ENCODE results near the gene NPIPB6. TPM values are rescaled to one million over a fixed set of nuclear protein-coding genes. Genes with fewer than 3 reads are reported as not detected.

NPIPB6 gene
- polyA plus RNA-seq, 1 donor, result 3.8 TPM

DNA sequence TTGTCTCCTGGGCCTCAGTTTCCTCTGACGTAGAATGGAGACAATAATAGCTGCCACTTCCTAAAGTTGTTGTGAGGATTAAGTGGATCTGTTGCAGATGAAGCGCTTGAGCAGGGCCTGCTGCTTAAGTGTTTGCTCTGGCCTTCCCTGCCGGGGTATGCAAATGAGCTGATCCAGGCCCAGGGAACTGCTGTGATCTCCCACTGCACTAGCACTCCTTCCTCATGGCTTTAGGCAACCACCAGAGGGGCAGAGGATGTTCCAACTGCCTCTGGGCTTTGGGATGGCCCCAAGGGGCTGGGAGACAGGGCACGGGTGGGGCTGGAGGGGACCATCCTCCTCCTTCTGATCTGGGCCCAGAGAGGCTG, 64.8 kb downstream of the NPIPB6 start:
- no peak for DNase-seq

DNA sequence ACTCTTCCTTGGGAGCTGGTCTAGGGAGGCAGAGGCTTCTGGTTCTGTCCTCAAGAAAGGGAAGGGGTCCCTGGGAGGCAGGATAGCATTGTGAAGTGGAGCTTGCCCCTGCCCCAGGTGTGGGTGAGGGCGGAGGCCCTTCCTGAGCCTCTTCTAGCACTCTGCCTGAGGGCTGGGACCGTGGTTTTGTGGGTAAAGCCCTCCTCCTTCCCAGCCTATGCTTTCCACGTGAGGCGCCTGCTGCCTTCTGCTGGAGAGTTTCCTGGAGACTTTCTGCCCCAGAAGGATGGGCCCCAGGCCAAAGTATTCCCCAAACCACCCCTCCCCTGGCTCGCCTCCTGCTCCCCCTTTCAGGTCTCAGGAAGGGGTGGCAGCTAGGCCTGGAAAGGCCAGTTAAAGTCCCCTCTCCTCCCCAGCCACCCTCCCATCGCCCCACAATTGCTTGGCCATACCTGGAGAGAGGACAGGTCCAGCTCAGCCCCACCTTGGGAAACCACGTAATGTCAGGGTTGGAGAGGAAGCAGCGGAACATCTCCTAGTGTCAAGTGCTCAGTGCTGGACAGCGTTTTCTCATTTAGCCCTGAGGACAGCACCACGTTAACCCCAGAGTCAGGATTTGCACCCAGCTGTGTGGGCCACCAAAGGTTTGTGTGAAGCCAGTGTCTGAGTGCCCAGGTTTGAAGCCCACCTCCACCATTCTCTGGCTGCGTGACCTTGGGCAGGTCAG, 65.4 kb downstream of the NPIPB6 start:
- DNase-seq, result no peak

DNA sequence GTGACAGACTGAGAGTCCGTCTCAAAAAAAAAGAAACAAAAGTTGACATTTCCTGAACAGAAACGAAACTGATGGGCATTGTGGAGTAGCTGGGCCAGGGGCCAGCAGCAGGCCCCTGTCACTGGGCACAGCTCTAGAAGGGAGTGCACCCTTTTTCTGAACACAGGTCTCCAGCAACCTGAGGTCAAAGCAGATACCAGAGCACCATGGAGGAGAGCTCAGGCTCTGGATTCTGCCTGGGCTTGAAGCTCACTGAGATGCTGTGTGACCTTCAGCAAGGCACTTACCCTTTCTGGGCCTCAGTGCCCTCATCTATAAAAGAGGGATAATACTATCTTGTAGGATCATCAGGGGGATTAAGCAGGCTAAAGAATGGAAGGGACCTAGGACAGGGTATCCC, 66.0 kb downstream of the NPIPB6 start:
- DNase-seq, result no peak

DNA sequence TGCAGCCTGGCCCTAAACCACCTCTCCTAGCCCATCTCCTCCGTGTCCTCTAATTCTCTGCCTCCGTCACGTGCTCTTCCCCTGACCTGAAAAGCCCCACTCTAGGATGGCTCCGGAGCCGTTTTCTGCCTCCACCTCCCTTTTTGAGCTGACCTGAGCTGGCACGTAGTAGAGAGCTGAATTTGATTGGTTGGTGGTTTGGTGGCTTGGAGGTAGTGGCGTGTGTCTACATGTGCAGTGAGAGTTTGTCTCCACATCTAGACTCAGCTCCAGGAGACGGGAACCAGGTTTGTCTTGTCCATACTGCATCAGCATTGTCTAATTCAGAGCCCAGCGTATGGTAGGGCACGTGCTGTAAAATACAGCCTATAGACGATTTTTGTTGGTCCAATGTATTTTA, 68.0 kb downstream of the NPIPB6 start:
- DNase-seq, result no peak

DNA sequence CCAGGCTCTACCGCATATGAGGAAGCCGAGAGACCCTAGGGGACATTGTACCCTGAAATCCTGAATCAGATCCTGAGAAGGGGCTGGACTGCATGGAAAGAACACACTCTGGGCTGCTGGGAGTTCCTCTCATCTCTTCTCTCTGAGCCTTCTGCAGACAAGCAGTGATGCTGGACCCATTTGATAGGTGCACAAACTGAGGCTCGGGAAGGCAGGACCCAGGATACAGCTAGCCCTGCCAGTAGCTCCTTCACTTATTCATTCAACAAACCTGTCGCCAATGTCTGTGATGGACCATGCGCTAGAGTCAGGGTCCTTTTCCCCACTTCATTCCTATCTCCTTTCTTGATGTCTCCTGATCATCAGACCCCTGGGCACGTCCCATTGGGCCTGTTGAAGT, 69.1 kb downstream of the NPIPB6 start:
- no peak for DNase-seq

DNA sequence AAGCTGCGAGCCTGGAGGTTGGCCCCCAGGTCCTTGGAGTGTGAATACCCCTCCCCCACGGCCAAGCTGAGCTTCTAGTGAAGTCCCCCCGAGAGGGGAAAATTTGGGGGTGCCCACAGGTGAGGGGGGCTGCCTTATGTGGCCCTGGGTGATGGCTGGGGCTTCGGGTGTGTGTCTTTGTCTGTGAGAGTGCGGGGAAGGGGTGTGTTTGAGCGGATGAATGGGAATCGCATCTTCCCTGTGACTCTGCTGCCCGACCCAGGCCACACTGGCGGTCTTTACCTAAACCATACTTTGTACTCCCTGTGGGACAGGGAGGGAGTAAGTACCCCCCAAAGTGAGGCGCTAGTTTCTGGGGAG, 69.7 kb downstream of the NPIPB6 start:
- no peak for DNase-seq

DNA sequence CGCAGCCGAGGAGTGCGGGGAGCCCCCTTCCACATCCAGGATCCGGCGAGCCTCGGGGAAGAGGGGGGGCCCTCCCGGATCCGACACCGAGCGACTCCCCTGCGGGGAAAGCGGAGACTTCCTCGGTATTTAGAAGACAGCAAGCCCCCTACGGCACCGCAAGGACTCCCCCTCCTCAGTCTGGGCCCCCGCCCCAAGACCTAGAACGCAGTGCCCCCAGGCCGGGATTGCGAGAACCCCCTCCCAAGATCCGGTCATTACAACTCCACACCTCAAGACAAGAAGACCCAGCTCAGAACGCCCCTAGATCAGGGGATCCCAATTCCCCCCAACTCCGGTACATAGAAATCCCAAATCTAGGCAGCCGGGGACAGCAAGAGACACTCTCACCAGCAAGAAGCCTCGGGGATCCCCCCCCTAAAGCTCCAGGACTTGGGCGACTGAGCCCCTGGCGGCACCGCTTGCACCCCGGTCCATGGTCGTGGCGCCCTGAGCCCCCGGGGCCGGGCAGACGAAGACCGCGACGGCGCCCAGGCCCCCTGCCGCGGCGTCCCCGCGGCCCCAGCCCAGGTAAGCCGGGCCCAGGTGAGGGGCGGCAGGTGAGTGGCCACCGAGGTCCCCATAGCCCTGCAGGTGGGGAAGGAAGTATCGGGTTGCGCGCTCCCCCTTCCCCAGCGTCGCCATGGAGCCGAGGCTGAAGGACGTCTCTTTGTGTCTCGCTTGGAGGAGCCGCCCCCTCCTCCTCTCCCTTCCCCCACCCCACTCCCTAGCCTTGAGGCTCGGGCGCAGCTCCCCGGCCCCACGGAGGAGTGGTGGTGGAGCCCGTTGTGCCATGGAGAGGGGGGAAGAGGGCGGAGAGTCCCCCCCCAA, 70.3 kb downstream of the NPIPB6 start:
- DNase-seq, result peak; percentile 71

Other genes starting within 250 kb of the NPIPB6 start
- gene XPO6, start 151.5 kb downstream of the NPIPB6 start, polyA plus RNA-seq (ENCODE audit: insufficient read length), result 83.1 TPM
- gene SBK1, start 71.0 kb downstream of the NPIPB6 start, polyA plus RNA-seq (ENCODE audit: insufficient read length), result 16.9 TPM
- 98.7 TPM for gene EIF3CL, start 40.3 kb upstream of the NPIPB6 start, polyA plus RNA-seq (ENCODE audit: insufficient read length)
- 0.76 TPM for gene NPIPB7, start 108.8 kb upstream of the NPIPB6 start, polyA plus RNA-seq (ENCODE audit: insufficient read length)
- gene CLN3, start 128.6 kb upstream of the NPIPB6 start, polyA plus RNA-seq (ENCODE audit: insufficient read length), result 32.5 TPM
- 0.50 TPM for gene APOBR, start 131.1 kb upstream of the NPIPB6 start, polyA plus RNA-seq (ENCODE audit: insufficient read length)
- not detected for gene IL27, start 143.3 kb upstream of the NPIPB6 start, polyA plus RNA-seq (ENCODE audit: insufficient read length)
- 5.8 TPM for gene NUPR1, start 175.5 kb upstream of the NPIPB6 start, polyA plus RNA-seq (ENCODE audit: insufficient read length)
- gene SGF29, start 190.4 kb upstream of the NPIPB6 start, polyA plus RNA-seq (ENCODE audit: insufficient read length), result 21.4 TPM
- 2.2 TPM for gene SULT1A2, start 233.5 kb upstream of the NPIPB6 start, polyA plus RNA-seq (ENCODE audit: insufficient read length)
- gene SULT1A1, start 246.5 kb upstream of the NPIPB6 start, polyA plus RNA-seq (ENCODE audit: insufficient read length), result 30.8 TPM

Measured in left kidney (tissue), 2 donors.